ENCODE measurements around the gene USP24. TPM values are rescaled to one million over a fixed set of nuclear protein-coding genes. Genes with fewer than 3 reads are reported as not detected.

USP24 gene
- total and polyA plus RNA-seq, 2 donors (not counting 3 experiments of a cell fraction or from before 2014, with no cell fraction given), result 8.2 to 30.0 TPM

DNA sequence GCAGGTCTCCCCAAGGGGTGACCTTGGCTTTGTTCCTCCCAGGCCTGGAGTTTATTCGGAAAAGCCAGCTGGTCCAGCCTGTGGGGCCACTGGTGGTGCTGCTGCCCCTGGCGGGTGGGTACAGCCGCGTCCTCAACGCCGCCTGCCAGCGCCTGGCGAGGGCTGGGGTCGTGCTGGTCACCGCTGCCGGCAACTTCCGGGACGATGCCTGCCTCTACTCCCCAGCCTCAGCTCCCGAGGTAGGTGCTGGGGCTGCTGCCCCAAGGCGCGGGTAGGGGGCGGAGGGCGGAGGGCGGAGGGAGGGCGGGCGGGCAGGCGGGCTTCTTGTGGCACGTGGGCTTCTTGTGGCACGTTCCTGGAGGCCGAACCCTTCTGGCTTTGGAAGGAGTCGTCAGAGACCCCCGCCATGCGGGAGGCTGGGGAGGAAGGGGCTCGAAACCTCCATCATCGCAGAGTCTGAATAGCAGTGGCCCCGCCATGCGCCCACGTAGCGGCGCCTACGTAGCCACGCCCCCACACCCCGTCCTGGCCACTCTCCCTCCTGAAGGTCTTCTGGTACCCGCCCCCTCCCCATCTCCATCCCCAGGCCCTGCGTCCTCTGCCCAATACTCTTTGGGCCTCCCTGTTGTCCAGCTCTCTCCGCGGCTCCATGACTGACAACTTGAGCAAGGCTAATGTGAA lies 159.1 kb downstream of the USP24 start:
- no peaks in the 10 kb centered on the region for H3K9me1 ChIP-seq (replicated peaks; ENCODE audit: control insufficient read depth, extremely low read depth, insufficient read depth, low read length)
- H3K79me2 ChIP-seq (ENCODE audit: control insufficient read depth, insufficient read depth, low read length), result no peaks in the 10 kb centered on the region
- BruUV-seq (replicated peaks), result no TSS peak
- no peak overlapping the region for H3K9ac ChIP-seq (replicated peaks; ENCODE audit: extremely low read depth, insufficient read depth, low read length)
- no peak for DNase-seq (ENCODE audit: low read depth, low spot score)
- no peak for TF ChIP-seq GATA2 (IDR thresholded peaks at IDR 0.05; ENCODE audit: insufficient read depth, insufficient read length, low read depth, low read length)
- TF ChIP-seq POLR2A (IDR thresholded peaks at IDR 0.05; ENCODE audit: low read depth, low read length), result no peak
- no peak for TF ChIP-seq MYC (IDR thresholded peaks at IDR 0.05; ENCODE audit: low read depth, low read length)
- TF ChIP-seq JUN (IDR thresholded peaks at IDR 0.05; ENCODE audit: borderline replicate concordance, insufficient read depth, insufficient read length, low read depth), result no peak
- TF ChIP-seq, protein P1, sequence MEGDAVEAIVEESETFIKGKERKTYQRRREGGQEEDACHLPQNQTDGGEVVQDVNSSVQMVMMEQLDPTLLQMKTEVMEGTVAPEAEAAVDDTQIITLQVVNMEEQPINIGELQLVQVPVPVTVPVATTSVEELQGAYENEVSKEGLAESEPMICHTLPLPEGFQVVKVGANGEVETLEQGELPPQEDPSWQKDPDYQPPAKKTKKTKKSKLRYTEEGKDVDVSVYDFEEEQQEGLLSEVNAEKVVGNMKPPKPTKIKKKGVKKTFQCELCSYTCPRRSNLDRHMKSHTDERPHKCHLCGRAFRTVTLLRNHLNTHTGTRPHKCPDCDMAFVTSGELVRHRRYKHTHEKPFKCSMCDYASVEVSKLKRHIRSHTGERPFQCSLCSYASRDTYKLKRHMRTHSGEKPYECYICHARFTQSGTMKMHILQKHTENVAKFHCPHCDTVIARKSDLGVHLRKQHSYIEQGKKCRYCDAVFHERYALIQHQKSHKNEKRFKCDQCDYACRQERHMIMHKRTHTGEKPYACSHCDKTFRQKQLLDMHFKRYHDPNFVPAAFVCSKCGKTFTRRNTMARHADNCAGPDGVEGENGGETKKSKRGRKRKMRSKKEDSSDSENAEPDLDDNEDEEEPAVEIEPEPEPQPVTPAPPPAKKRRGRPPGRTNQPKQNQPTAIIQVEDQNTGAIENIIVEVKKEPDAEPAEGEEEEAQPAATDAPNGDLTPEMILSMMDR (IDR thresholded peaks at IDR 0.05; ENCODE audit: extremely low read depth in 1 of 2, insufficient read depth in 1 of 2, low read depth in 1 of 2, low read length in 2 of 2), result no peak
- TF ChIP-seq EZH2 (IDR thresholded peaks at IDR 0.05; ENCODE audit: borderline replicate concordance, low read depth, low read length, severe bottlenecking), result no peak
- no peaks in the 10 kb centered on the region for H3K4me1 ChIP-seq (ENCODE audit: control insufficient read depth, extremely low read depth, insufficient read depth, low read length)
- intact Hi-C loops (cut with micrococcal nuclease), result no loop called here
- no peak overlapping the region for H3K4me2 ChIP-seq (ENCODE audit: insufficient read depth, low read length)
- ChIA-PET POLR2A (no interaction called here), CTCF (no interaction called here)
- no peaks in the 10 kb centered on the region for H3K36me3 ChIP-seq (ENCODE audit: control insufficient read depth in 2 of 2, extremely low read depth in 1 of 2, insufficient read depth in 2 of 2, low read length in 2 of 2)
- no peak overlapping the region for H2AFZ ChIP-seq (ENCODE audit: low read depth, low read length)
- no peak overlapping the region for H3K27ac ChIP-seq (ENCODE audit: insufficient read depth, low read depth, low read length)
- H4K20me1 ChIP-seq (replicated peaks; ENCODE audit: control insufficient read depth, extremely low read depth, insufficient read depth, low read length), result no peaks in the 10 kb centered on the region
- no peak overlapping the region for H3K4me3 ChIP-seq (replicated peaks in 1 of 3; ENCODE audit: insufficient read depth in 1 of 3, low read depth in 1 of 3, low read length in 3 of 3)
- FAIRE-seq, result no peak
- no peaks in the 10 kb centered on the region for H3K9me3 ChIP-seq (replicated peaks; ENCODE audit: control insufficient read depth, insufficient read depth, low read length)
- dilution Hi-C loops (cut with MboI; ENCODE audit: extremely low pct_ligation_motif_present, low sequenced_read_pairs), result no loop called here
- H3K27me3 ChIP-seq (ENCODE audit: control insufficient read depth in 2 of 2, insufficient read depth in 2 of 2, low read length in 2 of 2), result no peaks in the 10 kb centered on the region

All from endothelial cell of umbilical vein (primary cell).